WTC11 (cell line): ENCODE data around the gene ZNF529. TPM values are rescaled to one million over a fixed set of nuclear protein-coding genes. Genes with fewer than 3 reads are reported as not detected.

Experiments used
- ATAC-seq: fragments of 200-7000 bp; cut with Tn5 transposase; 2 replicates; pipeline ENCODE4 v1.10.0; 2021; ENCODE audit warnings: mild to moderate bottlenecking, moderate library complexity
- CTCF ChIA-PET: fragments of 300-600 bp; sonication (Branson Sonifier 250); formaldehyde crosslinking; loops from one replicate; lab custom pipeline; 2021; ENCODE audit warnings: antibody characterized with exemption; lab: Charles Lee
- POLR2A ChIA-PET: fragments of 350-600 bp; sonication (Branson Sonifier 250); formaldehyde crosslinking; loops from one replicate; lab custom pipeline; 2021; ENCODE audit warnings: antibody characterized with exemption; lab: Charles Lee
- DNase-seq: peaks from one replicate; pipeline ENCODE4 v3.0.0; 2021; ENCODE audit warnings: low spot score
- H3K27ac Mint-ChIP-seq: 2 replicates; pipeline ENCODE4 v1.8.0; 2021; ENCODE audit warnings: mixed read lengths
- H3K27me3 Mint-ChIP-seq: 2 replicates; pipeline ENCODE4 v1.8.0; 2021; ENCODE audit warnings: low read depth, mild to moderate bottlenecking, moderate library complexity, mixed read lengths
- H3K36me3 Mint-ChIP-seq: 2 replicates; pipeline ENCODE4 v1.8.0; 2021; ENCODE audit warnings: mixed read lengths
- H3K4me1 Mint-ChIP-seq: 2 replicates; pipeline ENCODE4 v1.8.0; 2022; ENCODE audit warnings: mixed read lengths
- H3K4me3 Mint-ChIP-seq: 2 replicates; pipeline ENCODE4 v1.8.0; 2021; ENCODE audit warnings: mild to moderate bottlenecking, moderate library complexity, mixed read lengths
- H3K9me3 Mint-ChIP-seq: 2 replicates; pipeline ENCODE4 v1.8.0; 2021; ENCODE audit warnings: mixed read lengths
- CBFB ChIP-seq: sonication (generic); formaldehyde crosslinking; IDR thresholded peaks from 2 replicates; pipeline ENCODE4 v1.8.1; 2022; ENCODE audit warnings: mild to moderate bottlenecking, low read depth, missing genetic modification reagents
- ESRRA ChIP-seq: sonication (generic); formaldehyde crosslinking; IDR thresholded peaks from 2 replicates; pipeline ENCODE4 v1.8.1; 2022; ENCODE audit warnings: mild to moderate bottlenecking, missing genetic modification reagents, borderline replicate concordance
- FOXP1 ChIP-seq: sonication (generic); formaldehyde crosslinking; IDR thresholded peaks from 2 replicates; pipeline ENCODE4 v1.8.0; 2022; ENCODE audit warnings: missing genetic modification reagents, mild to moderate bottlenecking, moderate library complexity, borderline replicate concordance
- GTF2I ChIP-seq: fragments of 250-450 bp; sonication (Bioruptor Pico); conservative IDR thresholded peaks from 2 replicates; pipeline ENCODE4 v1.4.0; 2021; ENCODE audit warnings: mild to moderate bottlenecking
- JAZF1 ChIP-seq: fragments of 250-450 bp; sonication (Bioruptor Pico); IDR thresholded peaks from 2 replicates; pipeline ENCODE4 v1.9.0; 2021; ENCODE audit warnings: moderate library complexity, mild to moderate bottlenecking, inconsistent platforms
- MXD4 ChIP-seq: fragments of 250-450 bp; sonication (Bioruptor Pico); IDR thresholded peaks from 2 replicates; pipeline ENCODE4 v1.8.0; 2021; ENCODE audit warnings: mild to moderate bottlenecking, moderate library complexity, borderline replicate concordance
- MYBL2 ChIP-seq: sonication (generic); formaldehyde crosslinking; IDR thresholded peaks from 2 replicates; pipeline ENCODE4 v1.8.1; 2023; ENCODE audit warnings: mild to moderate bottlenecking, moderate library complexity, missing genetic modification reagents
- NFYB ChIP-seq: sonication (generic); formaldehyde crosslinking; conservative IDR thresholded peaks from 2 replicates; pipeline ENCODE4 v1.8.0; 2022; ENCODE audit warnings: low read depth, missing genetic modification reagents
- RORB ChIP-seq: fragments of 250-450 bp; sonication (Bioruptor Pico); IDR thresholded peaks from 2 replicates; pipeline ENCODE4 v1.9.0; 2021; ENCODE audit warnings: mild to moderate bottlenecking
- SMAD3 ChIP-seq: sonication (generic); formaldehyde crosslinking; IDR thresholded peaks from 2 replicates; pipeline ENCODE4 v1.8.0; 2022; ENCODE audit warnings: missing genetic modification reagents, mild to moderate bottlenecking, borderline replicate concordance
- ZBTB21 ChIP-seq: sonication (generic); formaldehyde crosslinking; IDR thresholded peaks from 2 replicates; pipeline ENCODE4 v1.8.1; 2023; ENCODE audit warnings: mild to moderate bottlenecking, missing genetic modification reagents, borderline replicate concordance
- ZNF219 ChIP-seq: sonication (generic); formaldehyde crosslinking; IDR thresholded peaks from 2 replicates; pipeline ENCODE4 v1.8.0; 2023; ENCODE audit warnings: missing genetic modification reagents, mild to moderate bottlenecking, borderline replicate concordance
- ZNF396 ChIP-seq: fragments of 250-450 bp; sonication (Bioruptor Pico); IDR thresholded peaks from 2 replicates; pipeline ENCODE4 v1.8.0; 2021; ENCODE audit warnings: mild to moderate bottlenecking, moderate library complexity, borderline replicate concordance
- ZNF671 ChIP-seq: fragments of 250-450 bp; sonication (Bioruptor Pico); IDR thresholded peaks from 2 replicates; pipeline ENCODE4 v1.8.0; 2021; ENCODE audit warnings: mild to moderate bottlenecking
- total RNA-seq: library from RNA; stranded (reverse); gene quantifications from 3 replicates; pipeline ENCODE4 v1.2.3, GENCODE V29; 2021
- TF ChIP-seq, protein P1 (sequence below): sonication (generic); formaldehyde crosslinking; IDR thresholded peaks from 2 replicates; pipeline ENCODE4 v1.8.0; 2022; ENCODE audit warnings: mild to moderate bottlenecking, missing genetic modification reagents
- TF ChIP-seq, protein P2 (sequence below): sonication (generic); formaldehyde crosslinking; IDR thresholded peaks from 2 replicates; pipeline ENCODE4 v1.8.1; 2023; ENCODE audit warnings: mild to moderate bottlenecking, missing genetic modification reagents
- TF ChIP-seq, protein P3 (sequence below): sonication (generic); formaldehyde crosslinking; IDR thresholded peaks from 2 replicates; pipeline ENCODE4 v1.8.1; 2023; ENCODE audit warnings: mild to moderate bottlenecking, missing genetic modification reagents, moderate library complexity
- TF ChIP-seq, protein P4 (sequence below): fragments of 250-450 bp; sonication (Bioruptor Pico); IDR thresholded peaks from 2 replicates; pipeline ENCODE4 v1.9.0; 2021; ENCODE audit warnings: mild to moderate bottlenecking
- TF ChIP-seq, protein P5 (sequence below): sonication (generic); formaldehyde crosslinking; conservative IDR thresholded peaks from 2 replicates; pipeline ENCODE4 v1.8.1; 2023; ENCODE audit warnings: mild to moderate bottlenecking, low read depth, missing genetic modification reagents, moderate library complexity

The ZNF529 gene
- total RNA-seq, 1 experiment from 2014 or later = 13.1 TPM

DNA sequence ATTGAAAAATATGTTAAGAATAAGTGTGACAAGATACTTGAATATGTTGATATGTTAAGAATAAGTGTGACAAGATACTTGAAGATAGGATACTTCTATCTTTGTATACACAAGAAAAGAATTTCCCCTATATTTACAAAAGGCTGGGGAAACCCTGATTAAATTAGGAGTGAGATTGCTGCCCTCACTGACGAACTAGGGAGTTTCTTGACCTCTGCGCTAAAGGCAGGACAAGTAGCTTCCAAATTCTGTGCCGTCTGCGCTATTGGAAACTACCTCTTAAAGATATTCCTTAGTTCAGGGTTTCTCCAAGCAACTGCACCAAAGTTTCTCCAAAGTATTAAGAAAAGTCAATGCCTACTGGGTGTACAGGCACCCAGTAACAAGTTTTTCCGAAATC, 45.8 kb downstream of the ZNF529 start (continued):
- TF ChIP-seq, protein P1, sequence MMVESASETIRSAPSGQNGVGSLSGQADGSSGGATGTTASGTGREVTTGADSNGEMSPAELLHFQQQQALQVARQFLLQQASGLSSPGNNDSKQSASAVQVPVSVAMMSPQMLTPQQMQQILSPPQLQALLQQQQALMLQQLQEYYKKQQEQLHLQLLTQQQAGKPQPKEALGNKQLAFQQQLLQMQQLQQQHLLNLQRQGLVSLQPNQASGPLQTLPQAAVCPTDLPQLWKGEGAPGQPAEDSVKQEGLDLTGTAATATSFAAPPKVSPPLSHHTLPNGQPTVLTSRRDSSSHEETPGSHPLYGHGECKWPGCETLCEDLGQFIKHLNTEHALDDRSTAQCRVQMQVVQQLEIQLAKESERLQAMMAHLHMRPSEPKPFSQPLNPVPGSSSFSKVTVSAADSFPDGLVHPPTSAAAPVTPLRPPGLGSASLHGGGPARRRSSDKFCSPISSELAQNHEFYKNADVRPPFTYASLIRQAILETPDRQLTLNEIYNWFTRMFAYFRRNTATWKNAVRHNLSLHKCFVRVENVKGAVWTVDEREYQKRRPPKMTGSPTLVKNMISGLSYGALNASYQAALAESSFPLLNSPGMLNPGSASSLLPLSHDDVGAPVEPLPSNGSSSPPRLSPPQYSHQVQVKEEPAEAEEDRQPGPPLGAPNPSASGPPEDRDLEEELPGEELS = no peak
- no peak for TF ChIP-seq MXD4 (CRISPR knock-in tag)
- TF ChIP-seq, all 79 proteins: peak for 0

DNA sequence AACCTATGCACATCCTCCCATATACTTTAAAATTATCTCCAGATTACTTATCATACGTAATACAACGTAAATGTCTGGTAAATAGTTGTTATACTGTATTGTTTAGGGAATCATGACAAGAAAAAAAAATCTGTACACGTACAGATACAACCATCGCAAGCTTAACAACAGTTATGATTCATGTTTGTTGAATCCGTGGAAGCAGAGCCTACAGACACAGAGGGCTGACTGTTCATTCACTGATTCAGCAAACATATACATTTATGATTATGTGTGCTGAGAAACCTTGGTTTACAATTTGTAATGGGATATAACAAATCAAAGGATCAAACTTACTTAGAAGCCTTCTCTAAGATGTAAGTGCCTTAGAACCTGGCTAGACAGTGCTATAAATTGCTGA, 46.5 kb downstream of the ZNF529 start:
- Mint-ChIP-seq H3K9me3 (peaks cover 7% of the 10 kb centered on the region), H3K4me3 (peak overlapping the region; percentile 99), H3K36me3 (peaks cover 33% of the 10 kb centered on the region), H3K27ac (no peak overlapping the region), H3K27me3 (no peaks in the 10 kb centered on the region; the same call in 1 of the 2 replicates), H3K4me1 (peaks cover 13% of the 10 kb centered on the region)
- CTCF ChIA-PET = no interaction called here
- TF ChIP-seq CBFB (CRISPR knock-in tag) (no peak), SMAD3 (CRISPR knock-in tag) (no peak)
- TF ChIP-seq, protein P2, sequence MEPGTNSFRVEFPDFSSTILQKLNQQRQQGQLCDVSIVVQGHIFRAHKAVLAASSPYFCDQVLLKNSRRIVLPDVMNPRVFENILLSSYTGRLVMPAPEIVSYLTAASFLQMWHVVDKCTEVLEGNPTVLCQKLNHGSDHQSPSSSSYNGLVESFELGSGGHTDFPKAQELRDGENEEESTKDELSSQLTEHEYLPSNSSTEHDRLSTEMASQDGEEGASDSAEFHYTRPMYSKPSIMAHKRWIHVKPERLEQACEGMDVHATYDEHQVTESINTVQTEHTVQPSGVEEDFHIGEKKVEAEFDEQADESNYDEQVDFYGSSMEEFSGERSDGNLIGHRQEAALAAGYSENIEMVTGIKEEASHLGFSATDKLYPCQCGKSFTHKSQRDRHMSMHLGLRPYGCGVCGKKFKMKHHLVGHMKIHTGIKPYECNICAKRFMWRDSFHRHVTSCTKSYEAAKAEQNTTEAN = no peak
- ATAC-seq (no peak), DNase-seq (no peak)
- POLR2A ChIA-PET = interaction anchor here (1.4 kb wide), 1 partner anchor 37 kb away, joined by 4 read pairs; the partner anchor contains the start of gene ZNF566

DNA sequence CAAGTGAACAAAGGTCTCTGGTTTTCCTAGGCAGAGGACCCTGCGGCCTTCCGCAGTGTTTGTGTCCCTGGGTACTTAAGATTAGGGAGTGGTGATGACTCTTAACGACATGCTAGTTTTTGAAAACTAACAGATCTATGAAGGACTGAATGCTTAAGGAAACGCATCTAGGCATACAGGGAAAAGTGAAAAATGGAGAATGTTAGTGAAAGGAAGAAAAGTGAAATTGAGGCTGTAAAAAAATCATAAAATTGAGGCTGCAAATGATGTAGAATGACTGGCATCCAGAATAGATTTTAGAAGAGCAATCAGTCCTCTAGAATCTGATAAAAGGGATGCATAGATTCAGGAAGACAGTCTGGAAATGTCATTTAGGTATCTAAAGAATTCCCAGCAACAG, 48.5 kb downstream of the ZNF529 start:
- ChIA-PET POLR2A (no interaction called here), CTCF (no interaction called here)
- H3K27me3 Mint-ChIP-seq = no peaks in the 10 kb centered on the region; the same call in 1 of the 2 replicates
- no peak overlapping the region for H3K4me3 Mint-ChIP-seq
- H3K36me3 Mint-ChIP-seq = peaks cover 48% of the 10 kb centered on the region
- TF ChIP-seq MYBL2 (CRISPR knock-in tag) = no peak
- no peak for TF ChIP-seq FOXP1 (CRISPR knock-in tag)
- no peak for TF ChIP-seq ZNF219 (CRISPR knock-in tag)
- TF ChIP-seq NFYB (CRISPR knock-in tag) = no peak
- no peak for TF ChIP-seq GTF2I (CRISPR knock-in tag)
- no peak for TF ChIP-seq ZBTB21 (CRISPR knock-in tag)
- TF ChIP-seq, protein P3, sequence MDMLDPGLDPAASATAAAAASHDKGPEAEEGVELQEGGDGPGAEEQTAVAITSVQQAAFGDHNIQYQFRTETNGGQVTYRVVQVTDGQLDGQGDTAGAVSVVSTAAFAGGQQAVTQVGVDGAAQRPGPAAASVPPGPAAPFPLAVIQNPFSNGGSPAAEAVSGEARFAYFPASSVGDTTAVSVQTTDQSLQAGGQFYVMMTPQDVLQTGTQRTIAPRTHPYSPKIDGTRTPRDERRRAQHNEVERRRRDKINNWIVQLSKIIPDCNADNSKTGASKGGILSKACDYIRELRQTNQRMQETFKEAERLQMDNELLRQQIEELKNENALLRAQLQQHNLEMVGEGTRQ (CRISPR knock-in tag) = no peak
- TF ChIP-seq, protein P4, sequence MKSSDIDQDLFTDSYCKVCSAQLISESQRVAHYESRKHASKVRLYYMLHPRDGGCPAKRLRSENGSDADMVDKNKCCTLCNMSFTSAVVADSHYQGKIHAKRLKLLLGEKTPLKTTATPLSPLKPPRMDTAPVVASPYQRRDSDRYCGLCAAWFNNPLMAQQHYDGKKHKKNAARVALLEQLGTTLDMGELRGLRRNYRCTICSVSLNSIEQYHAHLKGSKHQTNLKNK (CRISPR knock-in tag) = no peak
- TF ChIP-seq ESRRA (CRISPR knock-in tag) = no peak
- TF ChIP-seq, protein P1 = no peak
- TF ChIP-seq, protein P5, sequence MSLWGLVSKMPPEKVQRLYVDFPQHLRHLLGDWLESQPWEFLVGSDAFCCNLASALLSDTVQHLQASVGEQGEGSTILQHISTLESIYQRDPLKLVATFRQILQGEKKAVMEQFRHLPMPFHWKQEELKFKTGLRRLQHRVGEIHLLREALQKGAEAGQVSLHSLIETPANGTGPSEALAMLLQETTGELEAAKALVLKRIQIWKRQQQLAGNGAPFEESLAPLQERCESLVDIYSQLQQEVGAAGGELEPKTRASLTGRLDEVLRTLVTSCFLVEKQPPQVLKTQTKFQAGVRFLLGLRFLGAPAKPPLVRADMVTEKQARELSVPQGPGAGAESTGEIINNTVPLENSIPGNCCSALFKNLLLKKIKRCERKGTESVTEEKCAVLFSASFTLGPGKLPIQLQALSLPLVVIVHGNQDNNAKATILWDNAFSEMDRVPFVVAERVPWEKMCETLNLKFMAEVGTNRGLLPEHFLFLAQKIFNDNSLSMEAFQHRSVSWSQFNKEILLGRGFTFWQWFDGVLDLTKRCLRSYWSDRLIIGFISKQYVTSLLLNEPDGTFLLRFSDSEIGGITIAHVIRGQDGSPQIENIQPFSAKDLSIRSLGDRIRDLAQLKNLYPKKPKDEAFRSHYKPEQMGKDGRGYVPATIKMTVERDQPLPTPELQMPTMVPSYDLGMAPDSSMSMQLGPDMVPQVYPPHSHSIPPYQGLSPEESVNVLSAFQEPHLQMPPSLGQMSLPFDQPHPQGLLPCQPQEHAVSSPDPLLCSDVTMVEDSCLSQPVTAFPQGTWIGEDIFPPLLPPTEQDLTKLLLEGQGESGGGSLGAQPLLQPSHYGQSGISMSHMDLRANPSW = no peak
- TF ChIP-seq ZNF396 (CRISPR knock-in tag) = no peak
- TF ChIP-seq JAZF1 (CRISPR knock-in tag) = no peak
- TF ChIP-seq ZNF671 (CRISPR knock-in tag) = no peak
- TF ChIP-seq RORB = no peak
- H3K27ac Mint-ChIP-seq = no peak overlapping the region
- no peak for ATAC-seq
- peaks cover 13% of the 10 kb centered on the region for H3K4me1 Mint-ChIP-seq
- no peak for DNase-seq
- peaks cover 13% of the 10 kb centered on the region for H3K9me3 Mint-ChIP-seq
